SK-N-SH treated with all-trans-retinoic acid at 6 μM for 48 hours (cell line): ENCODE data around the gene SLC22A16.

Source experiments
- BACH2 ChIP-seq: fragments of 250-450 bp; sonication (Bioruptor Pico); IDR thresholded peaks from 2 replicates; pipeline ENCODE4 v1.9.0; 2021; ENCODE audit warnings: mild to moderate bottlenecking, borderline replicate concordance
- CSRNP3 ChIP-seq: fragments of 250-450 bp; sonication (Bioruptor Pico); IDR thresholded peaks from 2 replicates; pipeline ENCODE4 v1.5.1; 2021; ENCODE audit warnings: mild to moderate bottlenecking, moderate library complexity
- ESRRG ChIP-seq: fragments of 250-450 bp; sonication (Bioruptor Pico); IDR thresholded peaks from 2 replicates; pipeline ENCODE4 v1.6.1; 2021; ENCODE audit warnings: mild to moderate bottlenecking
- OSR1 ChIP-seq: fragments of 250-450 bp; sonication (Bioruptor Pico); IDR thresholded peaks from 2 replicates; pipeline ENCODE4 v1.8.0; 2022; ENCODE audit warnings: moderate library complexity, mild to moderate bottlenecking, inconsistent platforms
- PATZ1 ChIP-seq: fragments of 250-450 bp; sonication (Bioruptor Pico); IDR thresholded peaks from 2 replicates; pipeline ENCODE4 v1.8.0; 2020; ENCODE audit warnings: mild to moderate bottlenecking, moderate library complexity, borderline replicate concordance
- POU6F1 ChIP-seq: fragments of 250-450 bp; sonication (Bioruptor Pico); IDR thresholded peaks from 2 replicates; pipeline ENCODE4 v1.8.0; 2021; ENCODE audit warnings: low read depth, mild to moderate bottlenecking, moderate library complexity, borderline replicate concordance
- PPARA ChIP-seq: fragments of 250-450 bp; sonication (Bioruptor Pico); IDR thresholded peaks from 2 replicates; pipeline ENCODE4 v1.5.0; 2020; ENCODE audit warnings: mild to moderate bottlenecking, borderline replicate concordance
- RARB ChIP-seq: fragments of 250-450 bp; sonication (Bioruptor Pico); IDR thresholded peaks from 2 replicates; pipeline ENCODE4 v1.8.0; 2021; ENCODE audit warnings: mild to moderate bottlenecking, moderate library complexity
- TCF4 ChIP-seq: fragments of 250-450 bp; sonication (Bioruptor Pico); IDR thresholded peaks from 2 replicates; pipeline ENCODE4 v1.8.0; 2021; ENCODE audit warnings: mild to moderate bottlenecking, moderate library complexity, borderline replicate concordance
- TOX ChIP-seq: fragments of 250-450 bp; sonication (Bioruptor Pico); IDR thresholded peaks from 2 replicates; pipeline ENCODE4 v1.8.0; 2021; ENCODE audit warnings: mild to moderate bottlenecking, moderate library complexity, borderline replicate concordance
- ZC3H10 ChIP-seq: fragments of 250-450 bp; sonication (Bioruptor Pico); IDR thresholded peaks from 2 replicates; pipeline ENCODE4 v1.5.1; 2021; ENCODE audit warnings: mild to moderate bottlenecking, moderate library complexity
- ZFP3 ChIP-seq: fragments of 250-450 bp; sonication (Bioruptor Pico); IDR thresholded peaks from 2 replicates; pipeline ENCODE4 v1.5.0; 2020; ENCODE audit warnings: mild to moderate bottlenecking, moderate library complexity
- ZNF8 ChIP-seq: fragments of 450-650 bp; formaldehyde crosslinking; IDR thresholded peaks from 2 replicates; pipeline ENCODE4 v1.5.0; 2020; ENCODE audit warnings: mild to moderate bottlenecking, moderate library complexity
- TF ChIP-seq, protein P1 (sequence below): fragments of 250-450 bp; sonication (Bioruptor Pico); IDR thresholded peaks from 2 replicates; pipeline ENCODE4 v1.5.1; 2020; ENCODE audit warnings: low read depth, mild to moderate bottlenecking, moderate library complexity

- TF ChIP-seq RARB (CRISPR knock-in tag) (no peak), POU6F1 (no peak), CSRNP3 (CRISPR knock-in tag) (no peak), ZFP3 (CRISPR knock-in tag) (no peak), OSR1 (CRISPR knock-in tag) (no peak), ZNF8 (CRISPR knock-in tag) (no peak), TCF4 (no peak), ESRRG (no peak), TOX (CRISPR knock-in tag) (no peak), BACH2 (no peak), PPARA (CRISPR knock-in tag) (no peak), ZC3H10 (CRISPR knock-in tag) (no peak), PATZ1 (no peak)
- TF ChIP-seq, protein P1, sequence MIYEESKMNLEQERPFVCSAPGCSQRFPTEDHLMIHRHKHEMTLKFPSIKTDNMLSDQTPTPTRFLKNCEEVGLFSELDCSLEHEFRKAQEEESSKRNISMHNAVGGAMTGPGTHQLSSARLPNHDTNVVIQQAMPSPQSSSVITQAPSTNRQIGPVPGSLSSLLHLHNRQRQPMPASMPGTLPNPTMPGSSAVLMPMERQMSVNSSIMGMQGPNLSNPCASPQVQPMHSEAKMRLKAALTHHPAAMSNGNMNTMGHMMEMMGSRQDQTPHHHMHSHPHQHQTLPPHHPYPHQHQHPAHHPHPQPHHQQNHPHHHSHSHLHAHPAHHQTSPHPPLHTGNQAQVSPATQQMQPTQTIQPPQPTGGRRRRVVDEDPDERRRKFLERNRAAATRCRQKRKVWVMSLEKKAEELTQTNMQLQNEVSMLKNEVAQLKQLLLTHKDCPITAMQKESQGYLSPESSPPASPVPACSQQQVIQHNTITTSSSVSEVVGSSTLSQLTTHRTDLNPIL (CRISPR knock-in tag): no peak
These were observed 3.7 kb downstream of the SLC22A16 start for GRCh38 chr6:110472739-110473138.
